Left ventricle myocardium inferior (tissue), 1 donor: Measurements from ENCODE around the gene PIAS2. TPM values are rescaled to one million over a fixed set of nuclear protein-coding genes. Genes with fewer than 3 reads are reported as not detected.
A peak's percentile ranks its signal among the peaks of the same experiment; 100 is the strongest.

Experiments
- DNase-seq: peaks from one replicate; pipeline ENCODE4 v3.0.0-alpha.2; 2020
- H3K27ac ChIP-seq: fragments of 200-600 bp; replicated peaks from 2 replicates; pipeline ENCODE4 v1.8.0; 2021
- H3K27me3 ChIP-seq: fragments of 200-600 bp; 2 replicates; pipeline ENCODE4 v1.8.0; 2021; ENCODE audit warnings: low read depth
- H3K36me3 ChIP-seq: fragments of 200-600 bp; 2 replicates; pipeline ENCODE4 v1.8.0; 2021
- H3K4me1 ChIP-seq: fragments of 200-600 bp; 2 replicates; pipeline ENCODE4 v1.8.0; 2021
- H3K4me3 ChIP-seq: fragments of 200-600 bp; 2 replicates; pipeline ENCODE4 v1.8.0; 2021; ENCODE audit warnings: mild to moderate bottlenecking, moderate library complexity
- H3K9me3 ChIP-seq: fragments of 200-600 bp; replicated peaks from 2 replicates; pipeline ENCODE4 v1.8.0; 2021
- CTCF ChIP-seq: fragments of 200-600 bp; IDR thresholded peaks from 2 replicates; pipeline ENCODE4 v1.8.0; 2021; ENCODE audit warnings: antibody characterized with exemption, mild to moderate bottlenecking, borderline replicate concordance
- intact Hi-C: fragments of 100-400 bp; cut with micrococcal nuclease; formaldehyde crosslinking; loops from one replicate; pipeline ENCODE4 v1.11.0; 2022
- total RNA-seq: library from RNA; stranded (reverse); fragmentation: NEBNext Ultra II Directional; extraction: Animal tissue kit (Norgen Biotek cat#: 25700); gene quantifications from one replicate; pipeline ENCODE4 v1.2.1, GENCODE V29; 2021
- donor health status: DM: no; HTN: yes; CAD: no; lungs with severe emphysema.

PIAS2 gene
- total RNA-seq, 1 donor from 2014 or later: 33.2 TPM

- no peak overlapping the region for H3K27ac ChIP-seq
- H3K36me3 ChIP-seq: no peaks in the 10 kb centered on the region
- no peak for DNase-seq
- H3K9me3 ChIP-seq: peaks cover 5% of the 10 kb centered on the region
- peaks cover 23% of the 10 kb centered on the region for H3K4me1 ChIP-seq
- no peak overlapping the region for H3K4me3 ChIP-seq
- no peak for TF ChIP-seq CTCF
- H3K27me3 ChIP-seq: no peaks in the 10 kb centered on the region
- intact Hi-C loops: no loop called here
Measured at GRCh38 chr18:46920653-46921052, 3.3 kb upstream of the PIAS2 start.

- Histone ChIP-seq H3K36me3 (no peaks in the 10 kb centered on the region), H3K27me3 (no peaks in the 10 kb centered on the region), H3K9me3 (peaks cover 5% of the 10 kb centered on the region), H3K4me3 (no peak overlapping the region), H3K4me1 (peaks cover 29% of the 10 kb centered on the region), H3K27ac (no peak overlapping the region)
- DNase-seq: no peak
- intact Hi-C loops: no loop called here
- no peak for TF ChIP-seq CTCF
Measured at GRCh38 chr18:46920067-46920466, 2.8 kb upstream of the PIAS2 start.

GRCh38 chr18:46917803-46918600 lies 695 bp upstream of the PIAS2 start:
- peak; percentile 30 for DNase-seq

GRCh38 chr18:46916551-46917107 lies 678 bp downstream of the PIAS2 start:
- DNase-seq: no peak
- Histone ChIP-seq H3K27me3 (no peaks in the 10 kb centered on the region), H3K36me3 (no peaks in the 10 kb centered on the region), H3K27ac (peak overlapping the region; percentile 92), H3K9me3 (no peaks in the 10 kb centered on the region), H3K4me1 (peaks cover 40% of the 10 kb centered on the region), H3K4me3 (peak overlapping the region; percentile 81)
- intact Hi-C loops: no loop called here
- TF ChIP-seq CTCF: no peak

More at GRCh38 chr18:46917803-46918600, 695 bp upstream of the PIAS2 start:
- Histone ChIP-seq H3K9me3 (no peaks in the 10 kb centered on the region), H3K27ac (peak overlapping the region; percentile 92), H3K27me3 (no peaks in the 10 kb centered on the region), H3K4me3 (peak overlapping the region; percentile 81), H3K36me3 (no peaks in the 10 kb centered on the region), H3K4me1 (peaks cover 40% of the 10 kb centered on the region)
- intact Hi-C loops: no loop called here
- TF ChIP-seq CTCF: no peak

- Histone ChIP-seq H3K27me3 (no peaks in the 10 kb centered on the region), H3K9me3 (no peaks in the 10 kb centered on the region), H3K4me3 (peak overlapping the region; percentile 81), H3K36me3 (no peaks in the 10 kb centered on the region), H3K4me1 (peaks cover 44% of the 10 kb centered on the region), H3K27ac (peak overlapping the region; percentile 92)
- intact Hi-C loops: no loop called here
- no peak for DNase-seq
- no peak for TF ChIP-seq CTCF
Measured at GRCh38 chr18:46915800-46916550, 1.3 kb downstream of the PIAS2 start.
